Mesodermal cell (in vitro differentiated cells): ENCODE results near the gene ART5. TPM values are rescaled to one million over a fixed set of nuclear protein-coding genes. Genes with fewer than 3 reads are reported as not detected.
A peak's percentile ranks its signal among the peaks of the same experiment; 100 is the strongest.

Source experiments
- H3K27ac ChIP-seq: 2 replicates; pipeline ENCODE4 v1.7.0; 2013; ENCODE audit warnings: mild to moderate bottlenecking, low read depth, low read length, moderate library complexity; ENCODE audit not compliant: severe bottlenecking
- H3K36me3 ChIP-seq: 2 replicates; pipeline ENCODE4 v1.7.1; 2013; ENCODE audit warnings: mild to moderate bottlenecking, low read length, moderate library complexity; ENCODE audit not compliant: control insufficient read depth, insufficient read depth
- H3K4me1 ChIP-seq: one replicate; pipeline ENCODE4 v1.7.1; 2013; ENCODE audit warnings: mild to moderate bottlenecking, low read length; ENCODE audit not compliant: insufficient read depth, control insufficient read depth, poor library complexity, severe bottlenecking
- H3K4me3 ChIP-seq: 2 replicates; pipeline ENCODE4 v1.7.0; 2013; ENCODE audit warnings: low read length, control low read depth, mild to moderate bottlenecking; ENCODE audit not compliant: insufficient read depth, poor library complexity, severe bottlenecking; ENCODE audit errors: extremely low read depth
- H3K9me3 ChIP-seq: 2 replicates; pipeline ENCODE4 v1.7.1; 2013; ENCODE audit warnings: mild to moderate bottlenecking, low read length, moderate library complexity; ENCODE audit not compliant: control insufficient read depth
- WGBS, 2 experiments: methylation state at CpG; one replicate each; pipeline ENCODE4 v1.1.5; 2013; ENCODE audit warnings: missing lambda C conversion rate in 2 of 2; ENCODE audit not compliant: insufficient coverage in 2 of 2; 5-methylcytosine and 5-hydroxymethylcytosine counted together
- polyA plus RNA-seq, 2 experiments: library from polyadenylated mRNA; stranded (reverse); fragments of 50-300 nt; gene quantifications; one replicate each; pipeline ENCODE4 v1.2.3, GENCODE V29; 2013

ART5 gene, protein sequence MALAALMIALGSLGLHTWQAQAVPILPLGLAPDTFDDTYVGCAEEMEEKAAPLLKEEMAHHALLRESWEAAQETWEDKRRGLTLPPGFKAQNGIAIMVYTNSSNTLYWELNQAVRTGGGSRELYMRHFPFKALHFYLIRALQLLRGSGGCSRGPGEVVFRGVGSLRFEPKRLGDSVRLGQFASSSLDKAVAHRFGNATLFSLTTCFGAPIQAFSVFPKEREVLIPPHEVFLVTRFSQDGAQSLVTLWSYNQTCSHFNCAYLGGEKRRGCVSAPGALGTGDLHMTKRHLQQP
- 16.1 TPM for polyA plus RNA-seq (2013, experiment 1 of 2)
- 12.7 TPM for polyA plus RNA-seq (2013, experiment 2 of 2)

DNA sequence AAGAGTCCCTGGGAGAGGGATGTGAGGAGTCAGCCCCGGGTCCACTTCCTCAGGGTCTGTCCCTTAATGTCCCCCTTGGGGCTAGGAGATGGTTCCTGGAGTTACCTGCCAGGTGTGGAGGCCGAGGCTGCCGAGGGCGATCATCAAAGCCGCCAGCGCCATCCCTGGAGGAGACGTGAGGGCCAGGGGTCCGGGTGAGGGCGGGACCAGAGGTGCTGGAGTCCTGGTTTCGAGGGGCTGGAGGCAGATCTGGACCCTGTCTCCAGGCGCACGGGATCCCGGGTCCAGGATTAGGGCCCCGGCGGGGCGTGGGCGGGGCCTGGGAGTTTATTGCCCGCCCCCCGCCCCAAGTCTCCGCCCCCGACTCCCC lies at the start of gene ART5:
Gene ART5 (minus strand): TSS at position 292 of the 370 bp plus-strand sequence. CDS start 130 bp downstream, at position 162.
- Histone ChIP-seq H3K36me3 (no peaks in the 10 kb centered on the region), H3K27ac (peak within 1 kb of the TSS; percentile 93), H3K4me1 (no peaks in the 10 kb centered on the region), H3K9me3 (peaks cover 10% of the 10 kb centered on the region), H3K4me3 (peak within 1 kb of the TSS; percentile 47)
- WGBS, 2 experiments, result 19% methylated on average over 15 of the region's 21 CpGs; no CpG with 5 or more reads in 1 of the 2 experiments

- Histone ChIP-seq H3K27ac (no peak overlapping the region), H3K4me1 (no peaks in the 10 kb centered on the region), H3K36me3 (peaks cover 89% of the 10 kb centered on the region), H3K9me3 (no peaks in the 10 kb centered on the region), H3K4me3 (no peak overlapping the region)
- 100% methylated on average over 2 of the region's 4 CpGs for WGBS, 2 experiments
Measured at GRCh38 chr11:3686751-3687150, 45.0 kb upstream of the ART5 start.

- 86 to 95% methylated on average over 7 of the region's 7 CpGs for WGBS, 2 experiments
- no peaks in the 10 kb centered on the region for H3K9me3 ChIP-seq
- no peak overlapping the region for H3K4me3 ChIP-seq
- peaks cover 89% of the 10 kb centered on the region for H3K36me3 ChIP-seq
- no peak overlapping the region for H3K27ac ChIP-seq
- H3K4me1 ChIP-seq, result no peaks in the 10 kb centered on the region
Measured at GRCh38 chr11:3685923-3686322, 44.1 kb upstream of the ART5 start.

GRCh38 chr11:3684819-3685172 lies 43.0 kb upstream of the ART5 start:
- Histone ChIP-seq H3K27ac (no peak overlapping the region), H3K4me1 (no peaks in the 10 kb centered on the region), H3K9me3 (no peaks in the 10 kb centered on the region), H3K36me3 (peaks cover 90% of the 10 kb centered on the region), H3K4me3 (no peak overlapping the region)
- 100% methylated on average over 1 of the region's 2 CpGs; no CpG with 5 or more reads in 1 of the 2 experiments for WGBS, 2 experiments

GRCh38 chr11:3684129-3684818 lies 42.5 kb upstream of the ART5 start:
- 93 to 100% methylated on average over 6 to 7 of the region's 12 CpGs for WGBS, 2 experiments
- Histone ChIP-seq H3K4me3 (no peak overlapping the region), H3K4me1 (no peaks in the 10 kb centered on the region), H3K9me3 (no peaks in the 10 kb centered on the region), H3K36me3 (peaks cover 91% of the 10 kb centered on the region), H3K27ac (no peak overlapping the region)

- 98 to 100% methylated on average over 6 to 9 of the region's 9 CpGs for WGBS, 2 experiments
- no peak overlapping the region for H3K27ac ChIP-seq
- H3K4me1 ChIP-seq, result no peaks in the 10 kb centered on the region
- H3K9me3 ChIP-seq, result no peaks in the 10 kb centered on the region
- peaks cover 98% of the 10 kb centered on the region for H3K36me3 ChIP-seq
- H3K4me3 ChIP-seq, result no peak overlapping the region
Measured at GRCh38 chr11:3683039-3683438, 41.2 kb upstream of the ART5 start.

DNA sequence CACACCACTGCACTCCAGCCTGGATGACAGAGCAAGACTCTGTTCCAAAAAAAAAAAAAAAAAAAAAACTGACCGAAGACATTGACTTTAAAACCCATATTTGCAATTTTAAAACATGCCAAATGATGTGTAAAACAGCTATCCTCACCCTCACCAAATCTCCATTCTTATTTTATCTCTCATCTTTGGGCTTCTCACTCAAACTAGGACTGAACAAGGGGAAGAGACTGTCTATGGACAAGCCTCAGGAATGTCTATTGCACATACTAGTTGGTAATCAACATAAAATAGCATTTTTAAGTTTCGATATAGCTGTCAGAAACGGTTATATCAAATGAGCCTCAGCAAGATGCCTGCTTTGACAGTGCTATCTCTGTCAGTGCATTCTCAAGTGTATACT lies 37.3 kb upstream of the ART5 start:
- Histone ChIP-seq H3K4me3 (no peak overlapping the region), H3K4me1 (peaks cover 6% of the 10 kb centered on the region), H3K27ac (no peak overlapping the region), H3K36me3 (peaks cover 97% of the 10 kb centered on the region), H3K9me3 (no peaks in the 10 kb centered on the region)
- WGBS, 2 experiments, result 89 to 100% methylated on average over 2 to 3 of the region's 3 CpGs

GRCh38 chr11:3675971-3676370 lies 34.2 kb upstream of the ART5 start:
- Histone ChIP-seq H3K4me3 (no peak overlapping the region), H3K9me3 (no peaks in the 10 kb centered on the region), H3K27ac (no peak overlapping the region), H3K36me3 (peaks cover 93% of the 10 kb centered on the region), H3K4me1 (peaks cover 6% of the 10 kb centered on the region)
- 95 to 98% methylated on average over 11 of the region's 11 CpGs for WGBS, 2 experiments

DNA sequence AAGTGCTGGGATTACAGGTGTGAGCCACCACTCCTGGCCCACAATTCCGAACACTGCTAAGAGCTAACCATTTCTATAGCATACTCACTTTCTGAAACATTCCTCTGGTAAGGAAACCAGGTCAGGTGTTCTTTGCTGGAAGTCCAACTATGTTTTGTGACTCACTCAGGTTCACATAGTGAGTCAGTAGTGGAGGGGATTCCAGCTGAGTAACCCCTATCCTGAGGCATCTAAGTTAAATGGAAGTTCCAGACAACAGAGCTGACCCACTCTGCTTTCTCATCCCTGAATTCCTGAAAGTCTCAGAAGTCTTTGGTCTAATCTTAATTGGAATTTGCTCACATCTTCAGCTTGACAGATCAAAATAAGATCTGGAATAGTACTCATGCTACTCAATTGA lies 32.4 kb upstream of the ART5 start:
- no peak overlapping the region for H3K4me3 ChIP-seq
- no CpG with 5 or more reads among the region's 1 CpG for WGBS, 2 experiments
- no peaks in the 10 kb centered on the region for H3K9me3 ChIP-seq
- peaks cover 6% of the 10 kb centered on the region for H3K4me1 ChIP-seq
- peaks cover 91% of the 10 kb centered on the region for H3K36me3 ChIP-seq
- peak overlapping the region; percentile 55 for H3K27ac ChIP-seq

DNA sequence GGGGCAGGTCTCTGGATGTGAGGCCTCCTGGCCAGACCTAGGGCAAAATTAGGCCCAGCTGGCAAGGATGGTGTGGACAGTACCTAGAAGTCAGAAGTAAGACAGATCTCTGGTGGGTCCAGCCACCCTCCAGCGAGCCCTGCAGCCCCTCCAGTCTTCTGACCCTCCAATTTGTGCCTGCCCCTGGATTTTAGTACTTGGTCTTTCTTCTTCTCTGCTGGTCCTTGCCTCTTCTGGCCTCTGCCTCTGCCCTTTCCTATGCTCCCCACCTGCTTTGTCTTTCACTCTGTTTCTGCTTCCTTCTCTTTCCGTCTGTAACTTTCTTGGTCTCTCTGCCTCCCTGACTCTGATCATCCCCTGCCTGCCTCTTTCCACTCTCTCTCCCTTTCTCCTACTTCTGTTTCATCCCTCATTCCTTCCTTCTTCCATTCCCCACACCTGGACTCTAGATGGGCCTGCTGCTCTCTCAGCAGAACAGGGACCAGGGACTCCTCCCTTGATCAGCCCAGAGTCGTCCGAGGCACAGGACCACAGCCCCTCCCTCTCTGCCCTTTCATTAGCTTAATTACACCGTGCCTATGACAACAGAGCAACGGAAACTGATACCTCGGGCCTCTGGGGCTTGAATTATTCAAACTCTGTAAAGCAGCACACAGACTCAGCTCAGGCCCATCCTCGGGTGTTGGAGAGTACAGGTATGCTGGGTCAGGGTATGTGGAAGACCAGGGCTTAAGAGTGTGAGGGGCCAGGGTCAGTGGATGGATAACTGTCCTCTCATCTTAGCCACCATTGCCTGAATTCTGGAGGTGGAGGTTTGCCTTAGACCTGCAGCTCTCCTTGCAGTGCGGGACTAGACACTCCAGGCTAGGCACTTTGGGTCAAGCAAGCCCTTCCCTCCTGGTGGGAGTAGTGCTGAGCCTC lies 29.8 kb upstream of the ART5 start, which contains the start of gene CHRNA10:
Gene CHRNA10 (minus strand): TSS at position 51 of the 921 bp plus-strand sequence. CDS start 72 bp downstream, outside the sequence.
- WGBS, 2 experiments, result 81 to 86% methylated on average over 7 to 9 of the region's 9 CpGs
- Histone ChIP-seq H3K27ac (no peak within 1 kb of the TSS), H3K9me3 (no peaks in the 10 kb centered on the region), H3K36me3 (peaks cover 77% of the 10 kb centered on the region), H3K4me3 (no peak within 1 kb of the TSS), H3K4me1 (peaks cover 6% of the 10 kb centered on the region)
